IMR-90 (cell line): Measurements from ENCODE around the gene CD6. TPM values are rescaled to one million over a fixed set of nuclear protein-coding genes. Genes with fewer than 3 reads are reported as not detected.

ENCODE experiments used
- ATAC-seq: fragments of 200-7000 bp; cut with Tn5 transposase; 2 replicates; pipeline ENCODE4 v1.9.1; 2020; ENCODE audit warnings: low read depth, mild to moderate bottlenecking, moderate library complexity
- BruUV-seq: library from RNA; stranded (reverse); fragments of 400-500 nt; replicated peaks from 2 replicates; lab custom pipeline; 2021; lab: Mats Ljungman, UMichigan
- CTCF ChIA-PET: fragments of 300-600 bp; formaldehyde crosslinking; extraction: SDS; loops from one replicate; lab custom pipeline; 2021; ENCODE audit warnings: antibody characterized with exemption; lab: Yijun Ruan, JAX
- POLR2A ChIA-PET: fragments of 300-600 bp; sonication (Branson Sonifier 250); formaldehyde crosslinking; loops from one replicate; lab custom pipeline; 2022; ENCODE audit warnings: antibody characterized with exemption; ENCODE audit not compliant: unreplicated experiment; lab: Charles Lee
- DNase-seq: peaks from one replicate; pipeline ENCODE4 v3.0.0; 2013
- H2AFZ ChIP-seq: replicated peaks from 2 replicates; pipeline ENCODE3; 2013; ENCODE audit warnings: low read length, mild to moderate bottlenecking; ENCODE audit not compliant: poor library complexity
- H2AK5ac ChIP-seq: 2 replicates; pipeline ENCODE4 v1.6.1; 2013; ENCODE audit warnings: low read depth, low read length, inconsistent platforms
- H2AK9ac ChIP-seq: replicated peaks from 2 replicates; pipeline ENCODE3; 2013; ENCODE audit warnings: mild to moderate bottlenecking, low read depth, low read length, moderate library complexity; ENCODE audit not compliant: poor library complexity
- H2BK120ac ChIP-seq: 2 replicates; pipeline ENCODE4 v1.6.1; 2013; ENCODE audit warnings: low read depth, low read length, inconsistent platforms
- H2BK15ac ChIP-seq: 3 replicates; pipeline ENCODE4 v1.6.1; 2013; ENCODE audit warnings: low read depth, low read length, inconsistent platforms
- H2BK20ac ChIP-seq: 2 replicates; pipeline ENCODE4 v1.6.1; 2013; ENCODE audit warnings: low read depth, mild to moderate bottlenecking, inconsistent platforms, low read length, moderate library complexity
- H2BK5ac ChIP-seq: 2 replicates; pipeline ENCODE4 v1.6.1; 2013; ENCODE audit warnings: mild to moderate bottlenecking, low read depth, low read length, inconsistent platforms; ENCODE audit not compliant: poor library complexity, severe bottlenecking
- H3K14ac ChIP-seq: replicated peaks from 2 replicates; pipeline ENCODE4 v1.6.1; 2013; ENCODE audit warnings: low read depth, low read length, inconsistent platforms
- H3K18ac ChIP-seq: 2 replicates; pipeline ENCODE4 v1.6.1; 2013; ENCODE audit warnings: low read depth, low read length, control low read depth
- H3K23ac ChIP-seq: 2 replicates; pipeline ENCODE4 v1.6.1; 2013; ENCODE audit warnings: low read depth, low read length, inconsistent platforms
- H3K27ac ChIP-seq: 2 replicates; pipeline ENCODE4 v1.5.1; 2013; ENCODE audit warnings: mild to moderate bottlenecking, control low read depth, low read length; ENCODE audit not compliant: insufficient read depth
- H3K27me3 ChIP-seq: 2 replicates; pipeline ENCODE4 v1.6.1; 2013; ENCODE audit warnings: low read length; ENCODE audit not compliant: control insufficient read depth, insufficient read depth
- H3K36me3 ChIP-seq: 2 replicates; pipeline ENCODE4 v1.6.1; 2013; ENCODE audit warnings: low read length, mixed read lengths; ENCODE audit not compliant: control insufficient read depth, insufficient read depth
- H3K4ac ChIP-seq: 2 replicates; pipeline ENCODE4 v1.6.1; 2013; ENCODE audit warnings: low read depth, low read length, inconsistent platforms
- H3K4me1 ChIP-seq: 2 replicates; pipeline ENCODE4 v1.6.1; 2013; ENCODE audit warnings: low read length, mixed read lengths; ENCODE audit not compliant: control insufficient read depth, insufficient read depth
- H3K4me2 ChIP-seq: 2 replicates; pipeline ENCODE4 v1.6.1; 2013; ENCODE audit warnings: low read depth, mild to moderate bottlenecking, control low read depth, low read length, moderate library complexity
- H3K4me3 ChIP-seq: 2 replicates; pipeline ENCODE4 v1.5.1; 2013; ENCODE audit warnings: low read depth, mild to moderate bottlenecking, control low read depth, low read length, moderate library complexity; ENCODE audit not compliant: insufficient read depth
- H3K56ac ChIP-seq: 2 replicates; pipeline ENCODE4 v1.6.1; 2013; ENCODE audit warnings: low read length, inconsistent platforms; ENCODE audit not compliant: insufficient read depth; ENCODE audit errors: extremely low read depth
- H3K79me1 ChIP-seq, 2 experiments: 2 replicates each; pipeline ENCODE4 v1.6.1; 2013; ENCODE audit warnings: low read length in 2 of 2, inconsistent platforms in 1 of 2, low read depth in 1 of 2
- H3K9ac ChIP-seq: 2 replicates; pipeline ENCODE4 v1.6.1; 2013; ENCODE audit warnings: low read depth, low read length, control low read depth
- H3K9me1 ChIP-seq: 2 replicates; pipeline ENCODE4 v1.6.1; 2013; ENCODE audit warnings: low read length, inconsistent platforms; ENCODE audit not compliant: insufficient read depth
- H3K9me3 ChIP-seq: 2 replicates; pipeline ENCODE4 v1.6.1; 2013; ENCODE audit warnings: low read length; ENCODE audit not compliant: control insufficient read depth, insufficient read depth
- H4K20me1 ChIP-seq: 2 replicates; pipeline ENCODE4 v1.6.1; 2013; ENCODE audit warnings: low read length, inconsistent platforms; ENCODE audit not compliant: insufficient read depth
- H4K5ac ChIP-seq: 2 replicates; pipeline ENCODE4 v1.6.1; 2013; ENCODE audit warnings: mild to moderate bottlenecking, low read depth, low read length, control low read depth
- H4K8ac ChIP-seq, 2 experiments: 2 replicates each; pipeline ENCODE4 v1.6.1; 2013; ENCODE audit warnings: low read depth in 2 of 2, low read length in 2 of 2, control low read depth in 1 of 2, inconsistent platforms in 1 of 2
- H4K91ac ChIP-seq: 2 replicates; pipeline ENCODE4 v1.6.1; 2013; ENCODE audit warnings: low read depth, low read length, inconsistent platforms; ENCODE audit not compliant: insufficient read depth
- CTCF ChIP-seq: conservative IDR thresholded peaks from 2 replicates; pipeline ENCODE4 v1.5.1; 2012; ENCODE audit warnings: mild to moderate bottlenecking, low read depth, low read length, improper control_type of control experiment
- FOS ChIP-seq: fragments of 150-350 bp; IDR thresholded peaks from 2 replicates; pipeline ENCODE4 v1.6.1; 2016; ENCODE audit warnings: low read depth, low read length
- MAFK ChIP-seq: IDR thresholded peaks from 2 replicates; pipeline ENCODE4 v1.6.1; 2012; ENCODE audit warnings: low read depth, low read length, improper control_type of control experiment
- MXI1 ChIP-seq: IDR thresholded peaks from 2 replicates; pipeline ENCODE4 v1.6.1; 2012; ENCODE audit warnings: low read depth, mild to moderate bottlenecking, low read length, moderate library complexity, borderline replicate concordance
- NFE2L2 ChIP-seq: fragments of 150-350 bp; IDR thresholded peaks from 2 replicates; pipeline ENCODE4 v1.6.1; 2016; ENCODE audit warnings: low read depth, mild to moderate bottlenecking, low read length
- RAD21 ChIP-seq: IDR thresholded peaks from 2 replicates; pipeline ENCODE4 v1.6.1; 2012; ENCODE audit warnings: low read length, improper control_type of control experiment
- SMC3 ChIP-seq: fragments of 150-350 bp; IDR thresholded peaks from 2 replicates; pipeline ENCODE4 v1.6.1; 2016; ENCODE audit warnings: low read depth, mild to moderate bottlenecking, antibody characterized with exemption, low read length, moderate library complexity
- USF2 ChIP-seq: fragments of 150-350 bp; IDR thresholded peaks from 2 replicates; pipeline ENCODE4 v1.6.1; 2017; ENCODE audit warnings: mild to moderate bottlenecking, antibody characterized with exemption, low read length, low read depth
- WGBS, 2 experiments: methylation state at CpG; one replicate each; pipeline versions ENCODE4 v1.1.5 to v1.1.7; 2013; ENCODE audit warnings: missing lambda C conversion rate in 2 of 2; ENCODE audit not compliant: insufficient read length in 1 of 2; ENCODE audit errors: extremely low coverage in 2 of 2; 5-methylcytosine and 5-hydroxymethylcytosine counted together
- dilution Hi-C: fragments of 300-500 bp; cut with HindIII; formaldehyde crosslinking; loops from one replicate; pipeline ENCODE4 v1.14.3; 2018; ENCODE audit warnings: low sequenced_read_pairs; ENCODE audit not compliant: unreplicated experiment
- in situ Hi-C: fragments of 300-500 bp; cut with MboI; formaldehyde crosslinking; loops from 3 replicates; pipeline ENCODE4 v1.14.3; 2019; ENCODE audit warnings: low sequenced_read_pairs, inconsistent platforms, mixed read lengths
- intact Hi-C: fragments of 100-400 bp; cut with micrococcal nuclease; formaldehyde crosslinking; loops from 2 replicates; pipeline ENCODE4 v1.10.0; 2022
- polyA plus RNA-seq, 3 experiments: library from polyadenylated mRNA; depleted of rRNA; stranded (reverse); fragments of >200 nt; gene quantifications; 2 replicates each; pipeline ENCODE4 v1.2.3, GENCODE V29; 2012; ENCODE audit warnings: low replicate concordance in 1 of 3
- total RNA-seq: library from RNA; depleted of rRNA; stranded (reverse); fragments of >200 nt; gene quantifications from 2 replicates; pipeline ENCODE4 v1.2.3, GENCODE V29; 2012

Gene CD6
- total and polyA plus RNA-seq, 2 of the 4 experiments (the other 2 are of a cell fraction): not detected

- no peak overlapping the region for H4K5ac ChIP-seq
- H3K4me1 ChIP-seq: no peaks in the 10 kb centered on the region
- no peak overlapping the region for H3K9ac ChIP-seq
- H3K4ac ChIP-seq: no peak overlapping the region
- H3K36me3 ChIP-seq: no peaks in the 10 kb centered on the region
- POLR2A ChIA-PET: no interaction called here
- H2BK5ac ChIP-seq: no peak overlapping the region
- no peak overlapping the region for H2AFZ ChIP-seq
- dilution Hi-C loops (no loop called here), in situ Hi-C loops (no loop called here), intact Hi-C loops (no loop called here)
- no peak overlapping the region for H3K14ac ChIP-seq
- H3K9me3 ChIP-seq: no peaks in the 10 kb centered on the region; the same call in 1 of the 2 replicates
- H3K23ac ChIP-seq: no peak overlapping the region
- H3K56ac ChIP-seq: no peak overlapping the region
- H2AK9ac ChIP-seq: no peak overlapping the region
- ATAC-seq (no peak; the same call in 1 of the 2 replicates), DNase-seq (no peak)
- CTCF ChIA-PET: no interaction called here
- no peak overlapping the region for H3K4me2 ChIP-seq
- H2BK20ac ChIP-seq: no peak overlapping the region
- no peak overlapping the region for H4K8ac ChIP-seq
- no peaks in the 10 kb centered on the region for H3K79me1 ChIP-seq
- H2AK5ac ChIP-seq: no peak overlapping the region
- no CpG with 5 or more reads among the region's 5 CpGs for WGBS, 2 experiments
- H4K91ac ChIP-seq: no peak overlapping the region
- no peak overlapping the region for H3K27ac ChIP-seq
- H3K9me1 ChIP-seq: no peaks in the 10 kb centered on the region
- TF ChIP-seq CTCF: no peak
- TF ChIP-seq NFE2L2: no peak
- no peak for TF ChIP-seq USF2
- no peak for TF ChIP-seq RAD21
- TF ChIP-seq SMC3: no peak
- no peak for TF ChIP-seq FOS
- TF ChIP-seq MXI1: no peak
- no peak for TF ChIP-seq MAFK
- H3K27me3 ChIP-seq: peaks cover 67% of the 10 kb centered on the region
- H3K4me3 ChIP-seq: no peak overlapping the region
- H2BK120ac ChIP-seq: no peak overlapping the region
- H4K20me1 ChIP-seq: no peaks in the 10 kb centered on the region
- H3K18ac ChIP-seq: no peak overlapping the region
- no TSS peak for BruUV-seq
- H2BK15ac ChIP-seq: no peak overlapping the region
Measured at GRCh38 chr11:61004761-61005181, 33.3 kb downstream of the CD6 start.
